Urothelium cell line (cell line): ENCODE results near the gene PPFIBP2.

Experiments used
- DNase-seq: peaks from one replicate; pipeline ENCODE4 v3.0.0; 2011; ENCODE audit warnings: low spot score, mixed read lengths
- FAIRE-seq: peaks from 2 replicates; lab custom pipeline; 2011; peaks lifted over from hg19 to GRCh38; lab: Jason Lieb, UNC

The PPFIBP2 gene

GRCh38 chr11:7548659-7549274, 35.0 kb downstream of the PPFIBP2 start:
- FAIRE-seq = no peak
- no peak for DNase-seq

- no peak for FAIRE-seq
These were observed 35.9 kb downstream of the PPFIBP2 start for GRCh38 chr11:7549681-7550080.

GRCh38 chr11:7551571-7551970, 37.8 kb downstream of the PPFIBP2 start:
- DNase-seq (no peak), FAIRE-seq (no peak)

More at GRCh38 chr11:7549681-7550080, 35.9 kb downstream of the PPFIBP2 start:
- no peak for DNase-seq

- no peak for FAIRE-seq
These were observed 38.9 kb downstream of the PPFIBP2 start for GRCh38 chr11:7552666-7553065.

GRCh38 chr11:7555052-7555699, 41.4 kb downstream of the PPFIBP2 start:
- FAIRE-seq (no peak), DNase-seq (no peak)

More at GRCh38 chr11:7552666-7553065, 38.9 kb downstream of the PPFIBP2 start:
- DNase-seq = no peak

- DNase-seq (no peak), FAIRE-seq (no peak)
These were observed 44.2 kb downstream of the PPFIBP2 start for GRCh38 chr11:7558046-7558445.

GRCh38 chr11:7559398-7560283, 45.8 kb downstream of the PPFIBP2 start:
- FAIRE-seq = no peak
- no peak for DNase-seq

GRCh38 chr11:7561562-7561961, 47.8 kb downstream of the PPFIBP2 start:
- FAIRE-seq (no peak), DNase-seq (no peak)

- no peak for FAIRE-seq
- DNase-seq = no peak
These were observed 49.5 kb downstream of the PPFIBP2 start for GRCh38 chr11:7563281-7563680.

- no peak for FAIRE-seq
- DNase-seq = no peak
These were observed 51.0 kb downstream of the PPFIBP2 start for GRCh38 chr11:7564803-7565202.

- FAIRE-seq (no peak), DNase-seq (no peak)
These were observed 53.5 kb downstream of the PPFIBP2 start for GRCh38 chr11:7567311-7567710.

- no peak for FAIRE-seq
- no peak for DNase-seq
These were observed 55.2 kb downstream of the PPFIBP2 start for GRCh38 chr11:7569044-7569443.

GRCh38 chr11:7570241-7570640, 56.4 kb downstream of the PPFIBP2 start:
- no peak for DNase-seq
- no peak for FAIRE-seq

- DNase-seq = no peak
- FAIRE-seq = no peak
These were observed 57.2 kb downstream of the PPFIBP2 start for GRCh38 chr11:7570938-7571521.

- DNase-seq (peak; percentile 78), FAIRE-seq (no peak)
These were observed 57.8 kb downstream of the PPFIBP2 start for GRCh38 chr11:7571640-7572000.

GRCh38 chr11:7572001-7572712, 58.4 kb downstream of the PPFIBP2 start:
- DNase-seq (no peak), FAIRE-seq (no peak)

- no peak for FAIRE-seq
- DNase-seq = no peak
These were observed 59.4 kb downstream of the PPFIBP2 start for GRCh38 chr11:7573193-7573557.

GRCh38 chr11:7573558-7574296, 59.9 kb downstream of the PPFIBP2 start:
- FAIRE-seq (no peak), DNase-seq (no peak)

- FAIRE-seq (no peak), DNase-seq (no peak)
These were observed 60.8 kb downstream of the PPFIBP2 start for GRCh38 chr11:7574491-7575130.
